ENCODE measurements around the gene PIK3C3.
"Not testable (repeated sequence)": the region's sequence is repeated elsewhere in the genome, so short reads cannot be mapped to it uniquely, and the experiment has no call there.

The PIK3C3 gene

GRCh38 chr18:41966943-41967342, 11.9 kb downstream of the PIK3C3 start:
- DNase-seq = no peak

DNA sequence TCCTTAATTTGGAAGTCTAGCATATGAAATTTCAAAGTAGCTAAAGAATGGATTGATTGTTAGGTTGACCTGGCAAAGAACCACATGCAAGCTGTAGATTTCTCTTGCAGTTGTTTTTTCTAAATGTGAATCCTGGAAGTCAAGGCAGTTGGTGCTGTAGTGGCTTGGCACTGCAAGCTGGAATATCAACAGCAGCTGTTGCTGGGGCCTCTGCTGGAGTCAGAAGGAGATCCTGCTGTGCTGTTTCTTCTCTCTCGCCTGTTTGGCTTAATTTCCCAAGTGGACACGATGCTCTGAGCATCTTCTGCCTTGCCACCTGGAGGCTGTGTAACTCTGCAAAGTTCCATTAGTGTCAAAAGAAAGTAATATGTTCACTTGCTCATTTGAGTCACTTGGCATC, 12.6 kb downstream of the PIK3C3 start:
- DNase-seq = no peak

- no peak for DNase-seq
These were observed 14.8 kb downstream of the PIK3C3 start for GRCh38 chr18:41969881-41970280.

- no peak for DNase-seq
These were observed 17.3 kb downstream of the PIK3C3 start for GRCh38 chr18:41972067-41972925.

- DNase-seq = no peak
These were observed 18.9 kb downstream of the PIK3C3 start for GRCh38 chr18:41973983-41974382.

GRCh38 chr18:41974796-41975201, 19.8 kb downstream of the PIK3C3 start:
- no peak for DNase-seq

GRCh38 chr18:41975284-41975683, 20.2 kb downstream of the PIK3C3 start:
- DNase-seq = no peak

- DNase-seq = no peak
These were observed 22.2 kb downstream of the PIK3C3 start for GRCh38 chr18:41977233-41977632.

- DNase-seq = no peak
These were observed 28.1 kb downstream of the PIK3C3 start for GRCh38 chr18:41982942-41983660.

- DNase-seq = no peak
These were observed 30.9 kb downstream of the PIK3C3 start for GRCh38 chr18:41985914-41986313.

DNA sequence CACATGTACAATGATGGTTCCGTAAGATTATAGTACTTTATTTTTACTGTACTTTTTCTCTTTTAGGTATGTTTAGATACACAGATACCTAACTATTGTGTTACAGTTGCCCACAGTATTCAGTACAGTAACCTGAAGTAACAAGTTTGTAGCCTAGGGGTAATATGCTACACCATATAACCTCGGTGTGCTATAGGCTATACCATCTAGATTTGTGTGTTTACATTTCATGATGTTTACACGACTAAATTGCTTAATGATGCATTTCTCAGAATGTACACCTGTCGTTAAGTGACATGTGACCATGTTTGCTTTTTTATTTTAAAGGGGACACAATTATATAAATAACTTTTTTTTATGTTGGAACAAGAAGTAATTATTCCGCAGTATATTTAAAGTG, 34.5 kb downstream of the PIK3C3 start:
- no peak for DNase-seq

DNA sequence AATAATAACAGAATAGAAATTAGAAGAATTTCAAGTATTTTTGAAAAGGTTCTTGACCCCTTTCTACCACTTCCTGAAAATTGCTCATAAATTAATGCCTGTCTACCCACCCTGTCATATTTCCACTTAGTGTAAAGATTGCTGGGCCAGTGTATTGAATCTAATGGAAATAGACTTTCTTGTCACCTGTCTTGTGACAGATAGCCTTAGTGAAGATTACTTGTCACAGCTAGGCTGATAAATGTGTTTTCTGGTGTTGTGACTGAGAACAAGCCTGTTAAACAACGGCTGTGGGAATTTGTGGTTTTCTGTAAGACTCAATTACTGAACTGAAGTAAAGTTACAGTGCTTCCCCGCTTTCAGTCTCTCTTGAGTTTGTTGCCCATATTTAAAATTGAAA, 37.0 kb downstream of the PIK3C3 start:
- DNase-seq = no peak

DNA sequence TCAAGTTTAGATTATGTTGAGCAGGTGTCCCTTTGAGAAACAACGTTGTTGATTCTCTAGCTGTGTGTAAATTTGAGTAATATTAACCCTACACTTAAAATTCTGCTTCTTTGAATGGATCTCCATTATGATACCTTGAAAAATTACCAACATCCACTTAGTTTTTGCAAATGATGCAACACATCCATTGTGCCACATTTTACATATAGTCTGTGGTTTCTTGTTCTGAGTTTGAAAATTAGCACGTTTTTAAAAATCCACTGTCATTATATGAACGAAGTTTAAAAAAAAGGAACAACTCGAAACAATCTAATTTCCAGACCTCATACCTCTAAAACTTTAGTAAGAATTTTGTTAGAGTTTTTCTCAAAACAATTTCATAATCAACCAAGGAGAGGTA, 37.7 kb downstream of the PIK3C3 start:
- DNase-seq = no peak

DNA sequence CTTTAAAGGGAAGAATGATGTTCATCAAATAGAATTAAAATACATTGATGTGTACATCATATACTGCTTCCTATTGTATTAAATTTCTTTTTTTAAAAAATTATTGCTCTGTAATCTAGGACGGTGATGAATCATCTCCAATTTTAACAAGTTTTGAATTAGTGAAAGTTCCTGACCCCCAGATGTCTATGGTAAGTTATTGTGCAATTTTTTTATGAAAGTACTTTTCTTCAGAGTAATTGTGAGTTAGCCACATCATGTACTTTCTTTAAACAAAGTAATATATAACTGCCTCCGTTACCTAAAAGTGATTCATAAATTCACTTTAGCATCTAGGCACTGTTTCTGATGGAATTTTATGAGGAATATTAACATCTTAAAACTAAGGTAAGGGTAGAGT, 38.1 kb downstream of the PIK3C3 start:
- DNase-seq = no peak

- DNase-seq = no peak
These were observed 41.0 kb downstream of the PIK3C3 start for GRCh38 chr18:41996020-41996419.

DNA sequence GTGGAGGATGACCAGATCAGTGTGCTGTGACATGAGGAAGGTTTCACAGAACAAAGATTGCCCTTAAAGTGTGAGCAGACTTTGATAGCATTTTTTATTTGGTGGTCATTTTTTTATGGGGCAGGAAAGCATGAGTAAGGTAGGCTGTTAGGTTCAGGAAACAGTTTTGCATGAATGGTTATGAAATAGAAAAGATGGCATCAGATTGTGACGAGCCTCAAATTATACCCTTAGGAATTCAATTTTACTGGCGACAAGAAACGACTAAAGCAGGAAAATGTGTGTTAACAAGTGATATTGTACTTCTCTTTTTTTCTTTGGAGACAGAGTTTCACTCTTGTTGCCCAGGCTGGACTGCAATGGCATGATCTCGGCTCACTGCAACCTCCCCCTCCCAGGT, 44.7 kb downstream of the PIK3C3 start:
- DNase-seq = no peak

DNA sequence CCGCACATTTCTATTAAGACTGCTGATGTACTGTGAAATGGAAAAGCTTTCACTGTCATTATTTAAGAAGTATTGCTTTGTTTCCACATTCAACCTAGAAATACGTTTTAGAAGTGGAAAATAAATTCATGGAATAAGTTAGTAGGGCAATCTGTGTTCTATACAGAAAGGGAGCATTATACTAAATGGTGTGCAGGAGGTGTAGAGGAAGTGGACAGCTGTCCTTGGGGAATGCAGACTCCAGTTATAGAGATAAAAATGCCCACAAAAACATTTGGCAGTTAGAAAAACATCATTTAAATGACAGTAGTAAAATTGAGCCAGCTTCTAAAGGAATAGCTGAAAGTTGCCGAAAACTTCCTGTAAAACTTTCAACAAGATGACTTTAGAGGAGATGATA, 46.8 kb downstream of the PIK3C3 start:
- DNase-seq = no peak

DNA sequence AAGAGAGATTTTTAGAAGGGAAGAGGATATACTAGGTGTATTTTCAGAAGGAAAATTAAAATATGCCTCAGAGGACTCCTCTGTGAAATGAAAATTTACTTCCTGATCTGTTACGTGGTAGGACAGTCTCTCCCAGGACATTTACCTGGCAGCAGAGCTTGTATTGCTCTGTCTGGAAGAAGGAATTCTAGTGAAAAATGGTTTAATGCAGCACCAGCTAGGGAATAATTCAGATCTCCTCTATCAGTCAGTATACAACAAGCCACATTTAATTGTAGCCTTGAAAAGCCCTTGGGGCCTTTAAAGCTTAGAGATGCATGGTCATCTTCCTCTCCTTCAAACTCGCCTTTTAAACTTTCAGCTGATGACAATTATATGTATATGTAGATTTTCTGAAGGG, 49.6 kb downstream of the PIK3C3 start:
- DNase-seq = no peak

- no peak for DNase-seq
These were observed 50.7 kb downstream of the PIK3C3 start for GRCh38 chr18:42005782-42006181.

GRCh38 chr18:42009457-42009856, 54.4 kb downstream of the PIK3C3 start:
- DNase-seq = not testable (repeated sequence)

- DNase-seq = no peak
These were observed 56.0 kb downstream of the PIK3C3 start for GRCh38 chr18:42011053-42011452.

DNA sequence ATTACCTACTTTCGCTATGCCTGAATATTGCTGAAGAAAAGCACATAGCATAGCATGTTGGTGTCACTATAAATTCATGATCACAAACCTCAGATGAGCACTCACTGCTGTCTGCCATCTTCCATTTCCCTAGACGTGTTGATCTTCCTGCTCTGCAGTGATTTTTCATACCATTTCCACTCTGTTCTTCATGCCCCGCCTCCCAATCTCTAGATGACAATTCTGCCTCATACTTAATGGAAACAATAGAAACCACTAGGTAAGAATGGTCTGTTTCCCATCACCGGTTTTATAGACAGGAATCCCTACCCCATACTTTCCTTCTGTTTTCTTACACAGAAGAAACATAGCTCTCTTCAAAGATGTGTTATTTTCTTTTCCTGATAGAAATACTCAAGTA, 63.8 kb downstream of the PIK3C3 start:
- DNase-seq = no peak

DNA sequence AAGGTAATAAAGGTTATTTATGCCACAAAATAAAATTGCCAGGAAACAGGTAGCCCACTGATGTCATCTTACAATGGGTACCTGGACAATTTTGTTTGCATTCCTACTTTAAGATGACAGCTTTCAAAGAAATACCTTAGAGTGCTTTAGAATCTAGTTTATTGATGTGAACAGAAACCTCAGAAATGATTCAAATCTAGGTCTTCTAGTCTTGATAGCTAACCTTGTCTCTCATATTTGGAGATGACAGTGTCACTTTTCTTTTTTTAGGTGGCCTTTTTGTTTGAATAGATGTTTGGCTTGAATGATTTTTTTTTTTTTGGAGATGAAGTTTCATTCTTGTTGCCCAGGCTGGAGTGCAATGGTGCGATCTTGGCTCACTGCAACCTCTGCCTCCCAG, 69.1 kb downstream of the PIK3C3 start:
- DNase-seq = no peak

GRCh38 chr18:42025491-42025890, 70.5 kb downstream of the PIK3C3 start:
- DNase-seq = no peak

All from activated naive CD4-positive, alpha-beta T cell treated with anti-CD3 and anti-CD28 coated beads, Interleukin-2, amount 50 U/mL, for 16 hours (primary cell).